ENCODE results near the gene TBCD.

The TBCD gene

GRCh38 chr17:82957961-82958561 lies 206.2 kb downstream of the TBCD start:
- TF ChIP-seq, protein P1, sequence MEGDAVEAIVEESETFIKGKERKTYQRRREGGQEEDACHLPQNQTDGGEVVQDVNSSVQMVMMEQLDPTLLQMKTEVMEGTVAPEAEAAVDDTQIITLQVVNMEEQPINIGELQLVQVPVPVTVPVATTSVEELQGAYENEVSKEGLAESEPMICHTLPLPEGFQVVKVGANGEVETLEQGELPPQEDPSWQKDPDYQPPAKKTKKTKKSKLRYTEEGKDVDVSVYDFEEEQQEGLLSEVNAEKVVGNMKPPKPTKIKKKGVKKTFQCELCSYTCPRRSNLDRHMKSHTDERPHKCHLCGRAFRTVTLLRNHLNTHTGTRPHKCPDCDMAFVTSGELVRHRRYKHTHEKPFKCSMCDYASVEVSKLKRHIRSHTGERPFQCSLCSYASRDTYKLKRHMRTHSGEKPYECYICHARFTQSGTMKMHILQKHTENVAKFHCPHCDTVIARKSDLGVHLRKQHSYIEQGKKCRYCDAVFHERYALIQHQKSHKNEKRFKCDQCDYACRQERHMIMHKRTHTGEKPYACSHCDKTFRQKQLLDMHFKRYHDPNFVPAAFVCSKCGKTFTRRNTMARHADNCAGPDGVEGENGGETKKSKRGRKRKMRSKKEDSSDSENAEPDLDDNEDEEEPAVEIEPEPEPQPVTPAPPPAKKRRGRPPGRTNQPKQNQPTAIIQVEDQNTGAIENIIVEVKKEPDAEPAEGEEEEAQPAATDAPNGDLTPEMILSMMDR (IDR thresholded peaks at IDR 0.05; ENCODE audit: insufficient read depth, low read depth, low read length, missing control alignments) = no peak
- H3K4me3 ChIP-seq (ENCODE audit: low read length) = no peak overlapping the region
- DNase-seq (ENCODE audit: low read depth) = no peak

DNA sequence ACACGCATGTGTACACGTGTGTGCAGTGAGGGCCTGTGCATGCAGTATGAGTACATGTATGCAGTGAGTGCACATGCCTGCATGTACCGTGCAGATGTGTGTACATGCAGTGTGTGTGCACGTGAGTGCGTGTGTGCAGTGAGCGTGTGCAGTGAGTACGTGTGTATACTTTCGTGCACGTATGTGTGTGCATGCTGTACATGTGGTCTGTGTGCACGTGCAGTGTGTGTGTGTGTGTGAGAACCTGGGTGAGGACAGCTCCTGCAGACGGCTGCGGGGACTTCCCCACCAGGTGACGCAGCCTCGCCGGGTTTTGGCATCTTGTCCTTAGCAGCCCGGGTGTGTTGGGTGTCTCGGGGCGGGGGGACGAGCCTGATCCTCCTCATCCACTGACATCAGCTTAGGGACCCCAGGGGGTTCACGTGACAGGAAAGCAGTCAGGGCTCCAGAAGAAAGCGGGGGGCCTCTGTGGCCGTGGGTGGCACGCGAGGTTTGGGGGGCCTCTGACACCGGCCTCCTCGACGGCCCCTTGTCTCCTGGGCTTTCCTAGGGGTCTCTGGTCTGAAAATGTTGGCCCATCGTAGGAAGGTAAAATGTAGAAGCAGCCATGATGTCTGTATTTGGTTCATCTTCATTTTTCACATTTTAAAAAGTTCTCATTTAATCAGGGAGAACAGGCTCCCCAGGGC lies 207.5 kb downstream of the TBCD start:
- no peak overlapping the region for H3K4me3 ChIP-seq (ENCODE audit: low read length)
- TF ChIP-seq, protein P1 (IDR thresholded peaks at IDR 0.05; ENCODE audit: insufficient read depth, low read depth, low read length, missing control alignments) = no peak
- DNase-seq (ENCODE audit: low read depth) = no peak

- DNase-seq (ENCODE audit: low read depth) = no peak
- H3K4me3 ChIP-seq (ENCODE audit: low read length) = no peak overlapping the region
- TF ChIP-seq, protein P1 (IDR thresholded peaks at IDR 0.05; ENCODE audit: insufficient read depth, low read depth, low read length, missing control alignments) = no peak
Measured at GRCh38 chr17:82959990-82960418, 208.1 kb downstream of the TBCD start.

GRCh38 chr17:82960419-82961271 lies 208.8 kb downstream of the TBCD start:
- TF ChIP-seq, protein P1 (IDR thresholded peaks at IDR 0.05; ENCODE audit: insufficient read depth, low read depth, low read length, missing control alignments) = no peak
- H3K4me3 ChIP-seq (ENCODE audit: low read length) = no peak overlapping the region
- DNase-seq (ENCODE audit: low read depth) = no peak

DNA sequence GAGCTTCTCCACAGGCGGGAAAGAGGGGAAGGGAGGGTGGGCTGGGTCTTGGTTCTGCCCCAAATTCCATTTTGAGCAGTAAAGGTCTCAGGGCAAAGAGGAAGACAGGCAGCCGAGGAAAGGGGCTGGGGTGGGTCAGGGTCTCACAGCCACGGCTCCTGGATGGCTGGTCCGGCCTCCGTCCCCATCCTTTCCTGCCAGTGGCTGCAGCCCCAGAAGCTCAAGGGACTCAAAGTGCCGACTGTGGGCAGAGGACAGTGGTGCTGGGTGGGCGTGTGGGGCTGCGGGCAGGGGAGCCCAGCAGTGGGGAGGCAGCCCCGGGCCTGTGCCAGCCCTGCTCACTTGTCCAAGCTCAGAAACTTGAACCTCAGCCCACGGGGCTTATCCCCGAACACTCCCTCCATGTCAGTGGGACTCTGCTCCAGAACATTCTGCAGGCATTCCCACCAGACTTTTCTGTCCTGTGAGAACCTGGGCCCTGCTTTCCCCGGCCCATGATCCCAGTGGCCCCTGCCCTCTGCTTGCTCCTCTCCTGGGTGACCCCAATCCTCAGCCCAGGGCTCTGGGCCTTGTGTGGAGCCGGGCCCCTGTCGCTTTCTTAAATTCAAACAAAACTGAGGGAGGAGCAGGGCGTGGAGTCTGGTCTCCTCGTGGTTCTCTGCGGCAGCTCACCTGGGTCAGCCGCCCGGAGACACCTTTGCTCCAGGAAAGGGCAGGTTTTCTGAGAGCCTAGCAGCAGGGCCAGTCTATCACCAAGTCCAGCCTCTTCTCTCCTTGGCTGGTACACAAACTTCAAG lies 209.7 kb downstream of the TBCD start:
- TF ChIP-seq, protein P1 (IDR thresholded peaks at IDR 0.05; ENCODE audit: insufficient read depth, low read depth, low read length, missing control alignments) = no peak
- DNase-seq (ENCODE audit: low read depth) = no peak
- H3K4me3 ChIP-seq (ENCODE audit: low read length) = no peak overlapping the region

DNA sequence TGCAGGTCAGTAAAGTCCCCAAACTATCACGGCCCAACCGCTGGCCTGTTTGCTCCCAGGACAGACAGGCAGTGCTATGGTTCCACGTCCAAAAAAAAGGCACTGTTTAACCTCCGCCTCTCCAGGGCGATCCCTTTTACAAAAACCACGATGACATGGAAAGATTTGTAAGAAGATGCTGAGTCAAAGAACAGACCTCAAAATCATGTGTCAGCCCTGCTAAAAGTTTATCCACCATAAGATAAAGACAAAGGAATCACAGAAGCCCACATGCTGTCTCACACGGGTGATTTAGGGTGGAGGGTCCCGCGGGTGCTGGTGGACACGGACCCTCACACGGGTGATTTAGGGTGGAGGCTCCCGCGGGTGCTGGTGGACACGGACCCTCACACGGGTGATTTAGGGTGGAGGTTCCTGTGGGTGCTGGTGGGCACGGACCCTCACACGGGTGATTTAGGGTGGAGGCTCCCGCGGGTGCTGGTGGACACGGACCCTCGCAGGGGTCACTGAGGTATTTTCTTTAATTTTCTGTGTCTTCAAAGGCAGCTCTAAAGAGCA lies 210.4 kb downstream of the TBCD start:
- H3K4me3 ChIP-seq (ENCODE audit: low read length) = no peak overlapping the region
- no peak for DNase-seq (ENCODE audit: low read depth)

More for the DNA sequence above, 210.4 kb downstream of the TBCD start:
- TF ChIP-seq, protein P1 (IDR thresholded peaks at IDR 0.05; ENCODE audit: insufficient read depth, low read depth, low read length, missing control alignments) = no peak

Data from epithelial cell of esophagus (primary cell).